ENCODE results near the gene PITPNC1.
"Not testable (repeated sequence)": the region's sequence is repeated elsewhere in the genome, so short reads cannot be mapped to it uniquely, and the experiment has no call there.

Gene PITPNC1

GRCh38 chr17:67635681-67636080, 258.6 kb downstream of the PITPNC1 start:
- no peak for DNase-seq

- DNase-seq = no peak
Observed at GRCh38 chr17:67636312-67636711, 259.2 kb downstream of the PITPNC1 start.

DNA sequence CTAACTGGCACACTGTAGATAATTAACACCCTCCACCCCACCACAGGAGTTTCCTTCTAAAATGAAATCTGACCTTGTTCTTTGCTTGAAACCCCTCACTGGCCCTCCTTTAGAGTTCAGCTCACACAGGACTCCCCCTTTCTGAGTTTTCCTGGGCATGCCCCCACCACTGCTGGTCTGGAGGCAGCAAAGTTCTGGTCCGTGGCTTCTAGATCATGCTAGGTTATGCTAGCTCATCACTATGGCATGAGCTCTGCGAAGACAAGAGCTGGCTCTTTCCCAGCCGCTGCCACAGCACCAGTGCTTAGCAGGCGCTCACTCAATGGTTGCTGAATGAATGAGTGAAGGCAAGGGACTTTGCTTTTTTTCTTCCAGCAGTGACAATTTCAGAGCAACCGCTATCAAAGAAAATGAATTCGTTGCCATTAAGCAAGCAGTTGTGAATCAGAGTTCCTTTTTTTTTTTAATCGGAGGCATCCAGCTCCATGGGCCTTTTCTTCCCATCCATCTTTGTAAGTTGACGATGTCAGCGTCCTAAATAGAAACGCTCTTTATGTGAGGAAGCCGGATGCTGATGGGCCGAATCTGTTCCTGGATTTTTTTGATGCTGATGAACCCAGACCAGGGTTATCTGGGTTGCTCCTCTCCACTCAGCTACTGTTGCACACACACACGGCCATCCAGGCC, 259.9 kb downstream of the PITPNC1 start:
- no peak for DNase-seq

GRCh38 chr17:67637901-67638641, 261.0 kb downstream of the PITPNC1 start:
- DNase-seq = no peak

- DNase-seq = no peak
Observed at GRCh38 chr17:67638871-67639270, 261.8 kb downstream of the PITPNC1 start.

DNA sequence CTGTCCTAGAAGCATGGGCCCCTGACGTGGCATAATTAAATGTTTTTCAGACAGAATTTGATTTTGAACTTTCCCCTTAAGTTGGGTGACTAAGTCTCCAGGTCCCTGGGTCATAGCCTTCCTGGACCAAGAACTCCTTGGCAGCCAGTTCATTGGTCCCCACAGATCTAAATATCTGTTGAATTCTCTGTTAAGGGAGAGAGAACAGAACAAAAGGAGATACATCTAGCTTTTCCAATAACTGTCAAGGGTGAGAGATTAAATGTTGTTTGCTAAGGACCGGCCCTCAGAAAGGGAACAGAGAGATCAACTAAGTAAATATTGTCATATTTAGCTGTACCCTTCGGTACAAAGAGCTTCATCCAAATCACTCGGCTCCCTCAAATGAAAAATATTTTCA, 262.5 kb downstream of the PITPNC1 start:
- no peak for DNase-seq

- DNase-seq = no peak
Observed at GRCh38 chr17:67639979-67640378, 262.9 kb downstream of the PITPNC1 start.

GRCh38 chr17:67642488-67642887, 265.4 kb downstream of the PITPNC1 start:
- no peak for DNase-seq

DNA sequence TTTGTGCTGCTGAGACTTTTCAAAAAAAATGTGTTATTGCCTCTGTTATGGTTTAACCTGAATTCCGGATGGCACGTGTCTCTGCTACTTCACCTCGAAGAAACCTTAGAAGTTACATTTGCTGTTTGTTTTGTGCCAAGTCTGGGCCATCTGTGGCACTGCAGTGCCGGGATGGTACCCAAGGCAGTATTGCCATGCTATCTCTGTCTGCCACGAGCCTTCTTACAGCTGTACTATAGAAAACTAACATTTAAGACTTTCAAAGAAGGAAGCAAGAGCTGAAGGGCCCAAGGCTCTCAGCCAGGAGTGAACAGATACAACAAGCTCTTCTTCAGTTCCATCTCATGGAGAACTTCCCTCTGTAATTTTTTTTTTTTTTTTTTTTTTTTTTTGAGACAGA, 267.0 kb downstream of the PITPNC1 start:
- DNase-seq = no peak

DNA sequence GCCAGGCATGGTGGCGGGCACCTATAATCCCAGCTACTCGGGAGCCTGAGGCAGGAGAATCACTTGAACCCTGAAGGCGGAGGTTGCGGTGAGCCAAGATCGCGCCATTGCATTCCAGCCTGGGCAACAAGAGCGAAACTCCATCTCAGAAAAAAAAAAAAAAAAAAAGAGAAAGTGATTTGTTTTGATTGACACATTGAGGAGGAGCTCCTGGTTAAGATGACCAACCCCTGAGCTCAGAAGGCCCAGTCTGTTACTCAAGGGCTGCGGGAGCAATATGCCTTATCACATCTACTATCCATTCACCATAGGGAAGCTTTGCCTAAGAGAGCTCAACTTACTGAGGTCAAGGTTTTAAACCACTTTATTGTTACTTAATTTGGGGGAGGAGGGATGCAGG, 268.1 kb downstream of the PITPNC1 start:
- DNase-seq = not testable (repeated sequence)

- DNase-seq = no peak
Observed at GRCh38 chr17:67646472-67646871, 269.4 kb downstream of the PITPNC1 start.

DNA sequence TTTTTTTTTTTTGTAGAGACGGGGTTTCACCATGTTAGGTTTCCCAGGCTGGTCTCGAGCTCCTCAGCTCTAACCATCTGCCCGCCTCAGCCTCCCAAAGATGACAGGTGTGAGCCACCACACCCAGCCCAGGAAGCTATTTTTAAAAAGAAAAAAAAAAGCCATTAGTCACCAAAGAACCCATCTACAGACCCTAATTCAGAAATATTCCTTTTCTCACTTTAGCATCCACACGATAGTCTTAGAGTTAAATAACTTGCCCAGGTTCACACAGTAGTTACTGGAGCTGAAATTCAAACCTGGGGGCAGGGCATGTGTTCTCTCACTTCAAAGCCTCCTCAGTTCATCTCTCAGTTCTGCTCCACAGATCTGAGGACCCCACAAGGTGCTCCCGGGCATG, 270.4 kb downstream of the PITPNC1 start:
- no peak for DNase-seq

GRCh38 chr17:67648032-67648905, 271.2 kb downstream of the PITPNC1 start:
- DNase-seq = no peak

DNA sequence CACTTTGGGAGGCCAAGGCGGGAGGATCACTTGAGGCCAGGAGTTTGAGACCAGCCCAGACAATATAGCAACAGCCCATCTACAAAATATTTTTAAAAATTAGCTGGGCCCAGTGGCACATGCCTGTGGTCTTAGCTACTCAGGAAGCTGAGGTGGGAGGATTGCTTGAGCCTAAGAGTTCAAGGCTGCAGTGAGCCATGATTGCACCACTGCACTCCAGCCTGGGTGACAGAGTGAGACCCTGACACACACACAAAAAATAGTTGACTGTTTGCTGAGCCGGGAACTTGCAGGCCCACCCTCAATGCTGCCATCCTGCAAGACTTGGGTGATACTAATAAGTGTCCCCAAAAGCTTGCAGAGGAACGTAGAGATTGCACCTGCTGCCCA, 271.8 kb downstream of the PITPNC1 start:
- DNase-seq = not testable (repeated sequence)

DNA sequence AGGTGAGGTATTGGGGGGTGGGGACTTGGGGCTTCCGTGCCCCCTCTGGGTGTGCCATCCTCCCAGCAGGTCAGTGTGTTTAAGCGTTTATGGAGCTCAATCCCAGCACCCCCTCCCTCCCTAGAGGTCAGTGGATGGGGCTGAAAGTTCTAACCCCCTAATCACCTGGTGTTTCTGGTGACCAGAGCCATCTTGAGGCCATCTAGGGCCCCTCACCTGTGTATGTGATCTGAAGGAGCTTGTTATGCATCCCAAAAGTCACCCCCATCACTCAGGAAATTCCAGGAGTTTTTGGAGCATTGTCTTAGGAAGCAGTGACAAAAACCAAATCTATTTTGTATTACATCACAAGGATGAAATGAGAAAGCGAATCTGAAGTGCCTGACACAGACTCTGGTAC, 272.8 kb downstream of the PITPNC1 start:
- DNase-seq = no peak

DNA sequence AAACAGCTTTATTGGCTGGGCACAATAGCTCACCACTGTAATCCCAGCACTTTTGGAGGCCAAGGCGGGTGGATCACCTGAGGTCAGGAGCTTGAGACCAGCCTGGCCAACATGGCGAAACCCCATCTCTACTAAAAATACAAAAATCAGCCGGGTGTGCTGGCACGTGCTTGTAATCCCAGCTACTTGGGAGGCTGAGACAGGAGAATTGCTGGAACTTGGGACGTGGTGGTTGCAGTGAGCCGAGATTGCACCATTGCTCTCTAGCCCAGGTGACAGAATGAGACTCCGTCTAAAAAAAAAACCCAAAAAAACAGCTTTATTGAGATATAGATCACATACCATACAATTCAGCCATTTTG, 274.1 kb downstream of the PITPNC1 start:
- DNase-seq = not testable (repeated sequence)

DNA sequence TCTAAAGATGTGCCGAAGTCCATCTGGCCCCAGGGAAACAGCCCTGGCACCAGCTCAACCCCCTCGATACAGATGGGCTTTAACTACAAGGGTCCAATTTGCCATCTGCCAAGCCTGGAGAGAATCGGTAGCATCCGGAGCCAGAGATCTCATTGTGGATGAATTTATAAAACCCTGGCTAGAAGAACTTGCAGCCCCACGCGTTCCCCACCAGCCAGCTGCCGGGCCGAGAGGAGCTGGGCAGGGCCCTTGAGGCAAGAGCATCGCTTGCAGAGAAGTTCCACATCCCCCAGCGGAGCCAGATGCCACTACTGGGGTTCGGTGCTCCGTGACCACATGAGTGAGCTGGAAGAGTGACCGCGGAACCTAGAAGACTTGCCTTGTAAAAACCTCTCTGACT, 275.4 kb downstream of the PITPNC1 start:
- DNase-seq = no peak

DNA sequence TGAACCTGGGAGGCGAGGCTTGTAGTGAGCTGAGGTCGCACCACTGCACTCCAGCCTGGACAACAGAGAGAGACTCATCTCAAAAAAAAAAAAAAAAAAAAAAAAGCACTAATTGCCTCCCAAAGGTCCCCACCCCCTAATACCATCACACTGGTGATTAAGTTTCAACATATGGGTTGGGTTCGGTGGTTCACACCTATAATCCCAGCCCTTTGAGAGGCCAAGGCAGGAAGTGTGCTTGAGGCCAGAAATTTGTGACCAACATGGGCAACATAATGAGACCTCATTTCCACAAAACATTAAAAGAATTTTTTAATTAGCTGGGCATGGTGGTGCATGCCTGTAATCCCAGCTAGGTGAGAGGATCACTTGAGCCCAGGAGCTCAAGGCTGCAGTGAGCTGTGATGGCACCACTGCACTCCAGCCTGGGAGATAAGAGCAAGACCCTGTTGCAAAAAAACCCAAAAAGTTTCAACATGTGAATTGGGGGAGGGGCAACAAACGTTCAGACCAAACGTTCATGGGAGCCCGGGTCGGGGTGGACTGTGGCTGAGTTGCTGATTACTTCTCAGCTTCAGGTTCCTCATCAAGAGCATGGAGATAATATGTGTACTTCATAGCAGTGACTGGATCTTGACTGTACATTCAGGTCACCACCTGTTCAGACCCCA, 278.5 kb downstream of the PITPNC1 start:
- no peak for DNase-seq

GRCh38 chr17:67656494-67657203, 279.6 kb downstream of the PITPNC1 start:
- no peak for DNase-seq

DNA sequence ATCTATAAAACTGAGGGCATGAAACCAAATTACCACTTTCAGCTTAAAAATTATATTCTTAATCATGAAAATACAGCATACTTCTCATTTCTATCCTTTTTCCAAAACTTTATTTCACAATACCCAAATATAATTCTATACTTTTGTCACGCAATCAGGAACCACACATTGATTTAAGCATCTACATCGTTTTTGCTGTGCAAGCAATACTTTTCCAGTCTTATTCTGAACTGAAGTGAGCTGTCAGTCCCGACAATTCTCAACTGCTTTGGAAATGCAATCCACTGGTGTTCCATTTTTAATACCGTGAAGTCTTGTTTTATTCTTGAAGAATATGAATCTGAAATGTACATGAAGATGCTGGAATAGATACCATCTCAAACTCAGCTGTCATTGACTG, 280.5 kb downstream of the PITPNC1 start:
- no peak for DNase-seq

DNA sequence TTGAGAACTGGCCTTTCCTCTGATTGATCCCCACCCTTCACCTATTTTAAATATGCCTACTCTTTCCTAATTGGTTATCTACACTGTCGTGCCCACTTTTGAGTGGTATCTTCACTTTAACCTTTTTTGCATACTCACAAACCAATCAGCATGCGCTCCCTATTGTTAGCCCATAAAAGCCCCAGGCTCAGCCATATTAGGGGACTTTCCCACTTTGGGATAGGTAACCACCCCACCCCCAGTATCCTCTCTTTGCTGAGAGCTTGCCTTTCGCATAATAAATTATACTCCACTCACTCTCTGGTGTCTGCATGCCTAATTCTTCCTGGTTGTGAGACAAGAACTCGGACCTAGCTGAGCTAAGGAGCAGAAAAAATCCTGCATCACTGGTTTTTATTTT, 281.2 kb downstream of the PITPNC1 start:
- DNase-seq = no peak

DNA sequence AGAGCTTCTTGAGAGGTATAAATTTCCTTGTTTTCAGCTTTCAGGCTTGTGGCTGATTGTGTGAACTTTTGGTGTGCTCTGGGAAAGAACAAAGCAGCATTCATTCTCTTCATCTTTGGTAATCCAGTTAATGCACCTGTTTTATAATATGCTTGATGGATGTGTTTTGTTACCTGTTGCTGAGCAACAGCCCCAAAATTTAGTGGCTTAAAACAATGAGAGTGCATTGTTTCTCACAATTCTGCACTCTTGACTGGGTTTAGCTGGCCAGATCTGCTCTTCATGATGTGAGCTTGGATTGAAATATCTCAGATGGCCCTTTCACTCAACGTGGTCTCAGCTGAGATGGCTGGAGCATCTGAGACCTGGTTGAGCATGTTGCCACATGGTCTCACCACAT, 281.9 kb downstream of the PITPNC1 start:
- DNase-seq = no peak

DNA sequence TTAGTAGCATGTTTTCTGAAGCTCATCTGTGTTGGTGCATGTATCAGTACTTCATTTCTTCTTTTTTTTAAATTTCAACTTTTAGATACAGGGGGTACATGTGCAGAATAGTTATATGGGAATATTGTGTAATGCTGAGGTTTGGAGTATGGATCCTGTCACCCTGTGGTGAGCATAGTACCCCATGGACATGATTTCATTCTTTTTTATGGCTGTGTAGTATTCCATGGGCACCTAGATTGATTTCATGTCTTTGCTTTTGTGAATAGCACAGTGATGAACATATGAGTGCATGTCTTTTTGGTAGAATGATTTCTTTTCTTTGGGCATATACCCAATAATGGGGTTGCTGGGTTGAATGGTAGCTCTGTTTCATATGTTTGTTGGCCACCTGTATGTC, 285.6 kb downstream of the PITPNC1 start:
- DNase-seq = no peak

Measured in stimulated activated CD4-positive, alpha-beta T cell treated with anti-CD3 and anti-CD28 coated beads, Interleukin-15, amount 100 ng/mL, for 24 hours (primary cell).